Loucy (cell line): ENCODE measurements around the gene CPD.

ENCODE experiments used
- H2AFZ ChIP-seq: fragments of 200-600 bp; sonication (generic); 2 replicates; pipeline ENCODE4 v1.6.0; 2016; ENCODE audit warnings: antibody characterized with exemption, mild to moderate bottlenecking, low read length, moderate library complexity
- H3F3A ChIP-seq: fragments of 200-600 bp; 2 replicates; pipeline ENCODE4 v1.6.0; 2016; ENCODE audit warnings: antibody characterized with exemption, low read depth, mild to moderate bottlenecking
- H3K27me3 ChIP-seq: fragments of 200-600 bp; sonication (generic); 2 replicates; pipeline ENCODE4 v1.6.1; 2014; ENCODE audit warnings: low read length, mild to moderate bottlenecking; ENCODE audit not compliant: insufficient read depth, poor library complexity, severe bottlenecking
- H3K36me3 ChIP-seq: fragments of 200-600 bp; sonication (generic); 2 replicates; pipeline ENCODE4 v1.6.1; 2016; ENCODE audit warnings: low read length; ENCODE audit not compliant: insufficient read depth
- H3K4me1 ChIP-seq: fragments of 200-600 bp; sonication (generic); 2 replicates; pipeline ENCODE4 v1.5.1; 2014; ENCODE audit warnings: low read length, mild to moderate bottlenecking; ENCODE audit not compliant: insufficient read depth, poor library complexity, severe bottlenecking
- H3K4me2 ChIP-seq: fragments of 200-600 bp; sonication (generic); 2 replicates; pipeline ENCODE4 v1.6.0; 2014; ENCODE audit warnings: antibody characterized with exemption, low read length, low read depth, mild to moderate bottlenecking; ENCODE audit not compliant: poor library complexity, severe bottlenecking
- H3K4me3 ChIP-seq: fragments of 200-600 bp; sonication (generic); 2 replicates; pipeline ENCODE4 v1.5.1; 2014; ENCODE audit warnings: low read length, mild to moderate bottlenecking, mixed read lengths; ENCODE audit not compliant: poor library complexity, severe bottlenecking
- H3K79me2 ChIP-seq: fragments of 200-600 bp; sonication (generic); 2 replicates; pipeline ENCODE4 v1.6.1; 2014; ENCODE audit warnings: low read length; ENCODE audit not compliant: insufficient read depth
- H3K9ac ChIP-seq: fragments of 200-600 bp; sonication (generic); 2 replicates; pipeline ENCODE4 v1.6.0; 2014; ENCODE audit warnings: mild to moderate bottlenecking, low read depth, low read length, moderate library complexity; ENCODE audit not compliant: poor library complexity, severe bottlenecking
- H3K9me2 ChIP-seq: fragments of 200-600 bp; sonication (generic); replicated peaks from 2 replicates; pipeline ENCODE4 v1.6.1; 2016; ENCODE audit warnings: low read depth, low read length, mixed read lengths
- H3K9me3 ChIP-seq: fragments of 200-600 bp; sonication (generic); 2 replicates; pipeline ENCODE4 v1.6.1; 2014; ENCODE audit warnings: mild to moderate bottlenecking, antibody characterized with exemption, low read length, low read depth; ENCODE audit not compliant: insufficient read depth
- H4K20me1 ChIP-seq: fragments of 200-600 bp; sonication (generic); 2 replicates; pipeline ENCODE4 v1.6.0; 2014; ENCODE audit warnings: antibody characterized with exemption, low read length, mild to moderate bottlenecking; ENCODE audit not compliant: insufficient read depth, poor library complexity, severe bottlenecking
- EZH2phosphoT487 ChIP-seq: fragments of 200-600 bp; IDR thresholded peaks from 2 replicates; pipeline ENCODE4 v1.6.1; 2018; ENCODE audit warnings: antibody characterized with exemption, mild to moderate bottlenecking, moderate library complexity, borderline replicate concordance
- TF ChIP-seq, protein P1 (sequence below): fragments of 200-600 bp; sonication (generic); conservative IDR thresholded peaks from 2 replicates; pipeline ENCODE4 v1.5.1; 2014; ENCODE audit warnings: mild to moderate bottlenecking, antibody characterized with exemption, low read length

CPD gene

DNA sequence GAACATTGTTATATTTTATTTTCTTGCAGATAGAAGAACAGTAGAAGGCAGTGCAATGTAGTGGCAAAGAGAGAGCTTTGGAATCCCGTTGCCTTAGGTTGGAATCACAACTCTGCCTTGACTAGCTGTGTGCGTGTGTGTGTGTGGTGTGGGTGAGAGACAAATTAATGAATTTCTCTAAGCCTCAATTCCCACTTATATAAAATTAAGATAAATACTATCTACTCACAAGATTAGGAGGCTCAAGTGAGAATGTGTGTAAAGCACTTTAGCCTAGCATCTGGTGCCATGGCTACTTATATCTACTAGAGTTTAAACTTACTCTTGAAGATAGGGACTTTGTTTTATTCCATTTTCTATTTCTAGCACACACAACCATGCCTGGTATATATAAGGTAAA lies 12.8 kb downstream of the CPD start:
- H3K4me1 ChIP-seq = peaks cover 10% of the 10 kb centered on the region
- TF ChIP-seq, protein P1, sequence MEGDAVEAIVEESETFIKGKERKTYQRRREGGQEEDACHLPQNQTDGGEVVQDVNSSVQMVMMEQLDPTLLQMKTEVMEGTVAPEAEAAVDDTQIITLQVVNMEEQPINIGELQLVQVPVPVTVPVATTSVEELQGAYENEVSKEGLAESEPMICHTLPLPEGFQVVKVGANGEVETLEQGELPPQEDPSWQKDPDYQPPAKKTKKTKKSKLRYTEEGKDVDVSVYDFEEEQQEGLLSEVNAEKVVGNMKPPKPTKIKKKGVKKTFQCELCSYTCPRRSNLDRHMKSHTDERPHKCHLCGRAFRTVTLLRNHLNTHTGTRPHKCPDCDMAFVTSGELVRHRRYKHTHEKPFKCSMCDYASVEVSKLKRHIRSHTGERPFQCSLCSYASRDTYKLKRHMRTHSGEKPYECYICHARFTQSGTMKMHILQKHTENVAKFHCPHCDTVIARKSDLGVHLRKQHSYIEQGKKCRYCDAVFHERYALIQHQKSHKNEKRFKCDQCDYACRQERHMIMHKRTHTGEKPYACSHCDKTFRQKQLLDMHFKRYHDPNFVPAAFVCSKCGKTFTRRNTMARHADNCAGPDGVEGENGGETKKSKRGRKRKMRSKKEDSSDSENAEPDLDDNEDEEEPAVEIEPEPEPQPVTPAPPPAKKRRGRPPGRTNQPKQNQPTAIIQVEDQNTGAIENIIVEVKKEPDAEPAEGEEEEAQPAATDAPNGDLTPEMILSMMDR = no peak
- TF ChIP-seq EZH2phosphoT487 = no peak
- peaks cover 8% of the 10 kb centered on the region for H3K36me3 ChIP-seq

DNA sequence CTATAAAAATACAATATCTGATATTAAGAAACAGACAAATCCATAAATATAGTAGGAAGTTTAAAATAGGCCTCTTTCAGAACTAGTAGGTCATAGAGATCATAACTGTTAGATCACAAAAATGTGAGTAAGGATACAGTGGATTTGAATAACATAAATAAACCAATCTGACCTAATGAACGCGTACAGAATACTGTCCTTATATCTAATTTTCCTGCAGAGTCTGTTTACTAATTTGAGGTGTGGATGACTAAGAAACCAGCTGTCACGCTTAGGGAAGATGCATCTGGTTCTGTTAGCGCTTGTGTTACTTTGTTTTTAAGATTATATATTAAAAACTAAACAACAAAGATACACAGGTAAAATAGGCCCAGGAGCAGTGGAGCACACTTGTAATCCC lies 14.8 kb downstream of the CPD start:
- Histone ChIP-seq H3K4me2 (no peak overlapping the region), H3K79me2 (no peaks in the 10 kb centered on the region; the same call in 1 of the 2 replicates), H3K9ac (no peak overlapping the region), H3K9me3 (no peaks in the 10 kb centered on the region), H3K9me2 (no peaks in the 10 kb centered on the region), H3K4me3 (no peak overlapping the region), H3K4me1 (peaks cover 10% of the 10 kb centered on the region), H4K20me1 (no peaks in the 10 kb centered on the region), H3K27me3 (no peaks in the 10 kb centered on the region), H2AFZ (no peak overlapping the region), H3K36me3 (no peaks in the 10 kb centered on the region; the same call in 1 of the 2 replicates), H3F3A (no peaks in the 10 kb centered on the region; the same call in 1 of the 2 replicates)
- no peak for TF ChIP-seq EZH2phosphoT487
- TF ChIP-seq, protein P1 = no peak

More for the DNA sequence above, 12.8 kb downstream of the CPD start:
- Histone ChIP-seq H2AFZ (no peak overlapping the region), H3K9ac (no peak overlapping the region), H3F3A (no peaks in the 10 kb centered on the region; the same call in 1 of the 2 replicates), H4K20me1 (no peaks in the 10 kb centered on the region), H3K9me2 (no peaks in the 10 kb centered on the region), H3K9me3 (no peaks in the 10 kb centered on the region), H3K4me2 (no peak overlapping the region), H3K4me3 (no peak overlapping the region), H3K27me3 (no peaks in the 10 kb centered on the region), H3K79me2 (no peaks in the 10 kb centered on the region; the same call in 1 of the 2 replicates)

DNA sequence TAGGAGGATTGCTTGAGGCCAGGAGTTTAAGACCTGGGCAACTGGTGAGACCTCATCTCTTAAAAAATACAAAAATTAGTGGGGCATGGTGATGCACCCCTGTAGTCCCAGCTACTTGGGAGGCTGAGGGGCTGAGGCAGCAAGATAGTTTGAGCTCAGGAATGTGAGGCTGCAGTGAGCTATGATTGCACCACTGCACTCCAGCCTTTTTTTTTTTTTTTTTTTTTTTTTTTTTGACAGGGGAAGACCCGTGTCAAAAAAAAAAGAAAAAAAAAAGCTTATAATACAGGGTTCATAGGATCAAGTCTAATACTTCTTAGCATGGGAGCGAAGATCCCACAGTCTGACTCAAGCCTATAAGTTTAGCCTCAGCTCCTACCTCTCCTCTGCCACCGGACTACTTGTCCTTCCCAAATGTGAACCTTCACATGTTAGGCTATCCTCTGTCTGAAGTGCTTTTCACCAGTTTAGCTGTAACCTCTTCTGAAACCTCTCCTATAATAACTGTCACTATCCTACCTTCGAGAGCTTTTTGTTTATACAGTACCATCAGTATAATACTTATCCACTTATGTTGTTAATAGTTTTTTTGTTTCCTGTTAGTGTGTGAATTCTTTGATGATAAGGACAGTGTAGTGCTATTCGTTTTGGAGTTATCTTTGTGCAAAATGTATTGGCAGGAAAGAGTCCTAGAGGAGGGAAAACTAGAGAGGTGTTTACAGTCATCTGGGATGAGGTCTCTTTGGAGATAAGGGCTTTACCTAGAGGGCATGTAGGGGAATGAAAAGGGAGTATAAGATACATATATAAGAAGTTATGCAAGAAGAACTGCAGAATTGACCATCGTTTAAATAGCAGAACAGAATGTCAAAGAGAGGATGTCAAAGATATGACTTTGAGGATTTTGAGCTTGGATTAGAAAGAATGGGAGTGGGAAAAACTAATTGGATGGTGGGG lies 15.5 kb downstream of the CPD start:
- no peaks in the 10 kb centered on the region; the same call in 1 of the 2 replicates for H3K79me2 ChIP-seq
- H3K4me2 ChIP-seq = no peak overlapping the region
- H3K9me3 ChIP-seq = no peaks in the 10 kb centered on the region
- H3K27me3 ChIP-seq = no peaks in the 10 kb centered on the region
- peaks cover 10% of the 10 kb centered on the region for H3K4me1 ChIP-seq
- TF ChIP-seq EZH2phosphoT487 = no peak
- TF ChIP-seq, protein P1 = no peak
- H2AFZ ChIP-seq = no peak overlapping the region
- H3K9me2 ChIP-seq = no peaks in the 10 kb centered on the region
- H3K4me3 ChIP-seq = no peak overlapping the region
- no peaks in the 10 kb centered on the region for H4K20me1 ChIP-seq
- no peaks in the 10 kb centered on the region; the same call in 1 of the 2 replicates for H3K36me3 ChIP-seq
- H3F3A ChIP-seq = no peaks in the 10 kb centered on the region; the same call in 1 of the 2 replicates
- H3K9ac ChIP-seq = no peak overlapping the region
